ENCODE measurements around the gene SRRM1.
A peak's percentile ranks its signal among the peaks of the same experiment; 100 is the strongest.
"Not testable (repeated sequence)": the region's sequence is repeated elsewhere in the genome, so short reads cannot be mapped to it uniquely, and the experiment has no call there.

SRRM1 gene

GRCh38 chr1:24648919-24649318 lies 5.8 kb downstream of the SRRM1 start:
- DNase-seq = no peak

- DNase-seq = no peak
Observed at GRCh38 chr1:24652382-24652781, 9.3 kb downstream of the SRRM1 start.

- DNase-seq = no peak
Observed at GRCh38 chr1:24654010-24654409, 10.9 kb downstream of the SRRM1 start.

- no peak for DNase-seq
Observed at GRCh38 chr1:24656046-24656445, 12.9 kb downstream of the SRRM1 start.

- no peak for DNase-seq
Observed at GRCh38 chr1:24657781-24658180, 14.7 kb downstream of the SRRM1 start.

GRCh38 chr1:24659166-24659904 lies 16.2 kb downstream of the SRRM1 start:
- no peak for DNase-seq

- no peak for DNase-seq
Observed at GRCh38 chr1:24659993-24660665, 17.0 kb downstream of the SRRM1 start.

- DNase-seq = no peak
Observed at GRCh38 chr1:24664507-24665033, 21.5 kb downstream of the SRRM1 start.

GRCh38 chr1:24666794-24667193 lies 23.7 kb downstream of the SRRM1 start:
- no peak for DNase-seq

GRCh38 chr1:24671372-24671771 lies 28.3 kb downstream of the SRRM1 start:
- not testable (repeated sequence) for DNase-seq

- DNase-seq = not testable (repeated sequence)
Observed at GRCh38 chr1:24672686-24673085, 29.6 kb downstream of the SRRM1 start.

GRCh38 chr1:24673341-24673740 lies 30.2 kb downstream of the SRRM1 start:
- no peak for DNase-seq

GRCh38 chr1:24678421-24678820 lies 35.3 kb downstream of the SRRM1 start:
- not testable (repeated sequence) for DNase-seq

GRCh38 chr1:24679725-24680124 lies 36.6 kb downstream of the SRRM1 start:
- DNase-seq = no peak

- DNase-seq = peak; percentile 21
Observed at GRCh38 chr1:24683713-24684162, 40.6 kb downstream of the SRRM1 start.

GRCh38 chr1:24688033-24688432 lies 44.9 kb downstream of the SRRM1 start:
- no peak for DNase-seq

- peak; percentile 82 for DNase-seq
Observed at GRCh38 chr1:24688621-24689195, 45.6 kb downstream of the SRRM1 start.

GRCh38 chr1:24691051-24691450 lies 47.9 kb downstream of the SRRM1 start:
- DNase-seq = no peak

GRCh38 chr1:24692351-24692980 lies 49.4 kb downstream of the SRRM1 start:
- DNase-seq = no peak

- no peak for DNase-seq
Observed at GRCh38 chr1:24693827-24694379, 50.8 kb downstream of the SRRM1 start.

GRCh38 chr1:24694380-24694843 lies 51.3 kb downstream of the SRRM1 start:
- peak; percentile 66 for DNase-seq

GRCh38 chr1:24695202-24695974 lies 52.3 kb downstream of the SRRM1 start:
- DNase-seq = no peak

All from DMS53 (cell line).